GM12878 (cell line): ENCODE measurements around the gene SLC31A1.

Source experiments
- BHLHE40 ChIP-seq, 2 experiments: fragments of 450-650 bp in 1 of 2; IDR thresholded peaks; 2 replicates each; pipeline ENCODE4 v1.6.1; 2011 to 2017; ENCODE audit warnings: low read depth in 2 of 2, borderline replicate concordance in 1 of 2, improper control_type of control experiment in 1 of 2, low read length in 1 of 2, mild to moderate bottlenecking in 1 of 2
- CBFB ChIP-seq: IDR thresholded peaks from 2 replicates; pipeline ENCODE4 v1.6.1; 2016; ENCODE audit warnings: antibody characterized with exemption, low read depth
- CTCF ChIP-seq, 3 experiments: IDR thresholded peaks in 2 of 3; conservative IDR thresholded peaks in 1 of 3; 2 replicates each; pipeline ENCODE4 v1.5.1; 2011; ENCODE audit warnings: low read depth in 3 of 3, low read length in 3 of 3, mild to moderate bottlenecking in 3 of 3, control low read depth in 2 of 3, moderate library complexity in 2 of 3, inconsistent platforms in 1 of 3, mixed read lengths in 1 of 3; ENCODE audit not compliant: control insufficient read depth in 2 of 3, insufficient read depth in 1 of 3; ENCODE audit errors: extremely low read depth in 1 of 3
- ESRRA ChIP-seq: IDR thresholded peaks from 2 replicates; pipeline ENCODE4 v1.6.1; 2012; ENCODE audit warnings: mild to moderate bottlenecking, low read length, improper control_type of control experiment
- TCF12 ChIP-seq: IDR thresholded peaks from 2 replicates; pipeline ENCODE4 v1.6.1; 2011; ENCODE audit warnings: low read depth, mild to moderate bottlenecking, low read length
- TCF7 ChIP-seq: IDR thresholded peaks from 2 replicates; pipeline ENCODE4 v1.6.1; 2014; ENCODE audit warnings: antibody characterized with exemption, borderline replicate concordance
- ZNF217 ChIP-seq: fragments of 450-650 bp; IDR thresholded peaks from 2 replicates; pipeline ENCODE4 v1.6.1; 2017; ENCODE audit warnings: antibody characterized with exemption, mild to moderate bottlenecking

GRCh38 chr9:113266174-113266573, 44.8 kb downstream of the SLC31A1 start:
- TF ChIP-seq CTCF (IDR thresholded peaks at IDR 0.05 in 2 of 3, conservative IDR thresholded peaks at IDR 0.05 in 1 of 3; ENCODE audit: control insufficient read depth in 2 of 3, extremely low read depth in 1 of 3, insufficient read depth in 1 of 3, low read depth in 3 of 3, low read length in 3 of 3): no peak
- TF ChIP-seq CBFB: no peak
- TF ChIP-seq TCF12: no peak
- no peak for TF ChIP-seq TCF7
- no peak for TF ChIP-seq ESRRA
- TF ChIP-seq ZNF217: no peak
- TF ChIP-seq BHLHE40 (IDR thresholded peaks at IDR 0.05; ENCODE audit: borderline replicate concordance in 1 of 2, low read depth in 2 of 2, low read length in 1 of 2): no peak
